ENCODE data around the gene OR6F1. TPM values are rescaled to one million over a fixed set of nuclear protein-coding genes. Genes with fewer than 3 reads are reported as not detected.

The OR6F1 gene
- total RNA-seq, 3 donors from 2014 or later = not detected

GRCh38 chr1:247681288-247681897 is 35.1 kb downstream of the OR6F1 start:
- DNase-seq (no peak), ATAC-seq (no peak)
- Mint-ChIP-seq H3K9me3 (no peaks in the 10 kb centered on the region), H3K36me3 (ENCODE audit: insufficient read depth) (no peaks in the 10 kb centered on the region), H3K4me3 (no peak overlapping the region), H3K4me1 (ENCODE audit: low read depth) (no peaks in the 10 kb centered on the region), H3K27me3 (ENCODE audit: low read depth) (peaks cover 2% of the 10 kb centered on the region)

DNA sequence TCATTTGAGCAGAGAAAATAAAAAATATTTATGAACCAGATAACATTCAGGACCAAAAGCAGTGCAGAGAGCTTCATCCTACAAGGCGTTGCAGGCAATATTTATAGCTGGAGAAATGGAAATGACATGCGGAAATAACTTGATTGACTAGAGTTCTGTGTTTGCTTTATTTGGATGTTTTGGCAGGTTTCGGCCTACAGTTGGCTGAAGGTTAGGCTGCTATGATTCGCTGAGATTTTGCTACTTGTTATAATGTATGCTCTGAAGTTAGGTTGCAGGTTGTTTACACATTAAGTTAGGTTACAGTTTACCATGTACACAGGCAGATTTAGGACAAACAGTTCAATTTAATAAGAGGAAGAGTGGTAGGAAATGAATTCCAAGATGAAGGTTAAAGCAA is 36.3 kb downstream of the OR6F1 start:
- no peak overlapping the region for H3K4me3 Mint-ChIP-seq
- no peaks in the 10 kb centered on the region for H3K36me3 Mint-ChIP-seq (ENCODE audit: insufficient read depth)
- DNase-seq (no peak), ATAC-seq (no peak)
- no peaks in the 10 kb centered on the region for H3K9me3 Mint-ChIP-seq
- H3K27me3 Mint-ChIP-seq (ENCODE audit: low read depth) = no peaks in the 10 kb centered on the region
- H3K4me1 Mint-ChIP-seq (ENCODE audit: low read depth) = no peaks in the 10 kb centered on the region

DNA sequence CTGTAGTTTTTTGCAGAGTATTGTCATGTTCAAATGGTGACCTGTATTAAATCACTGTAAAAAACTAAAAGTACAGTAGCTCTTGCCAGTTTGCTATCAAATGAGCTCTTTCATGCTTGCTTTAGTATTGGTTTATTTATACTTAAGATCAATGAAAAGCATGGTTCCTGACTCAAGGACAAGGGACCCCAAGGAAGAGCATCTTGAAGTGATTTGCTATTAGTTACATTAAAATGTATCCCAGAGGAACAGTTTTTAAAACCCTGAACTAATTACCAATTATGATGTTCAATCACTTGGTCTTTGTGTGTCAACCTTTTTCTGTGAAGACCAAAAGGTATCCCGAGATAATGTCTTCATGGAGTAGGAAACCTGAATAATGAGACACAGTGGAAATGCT is 36.8 kb downstream of the OR6F1 start, which contains the start of gene OR13G1:
OR13G1 (minus strand) TSS at position 101 of the 400 bp plus-strand sequence. CDS start 6,698 bp downstream, outside the sequence.
- Mint-ChIP-seq H3K9me3 (no peaks in the 10 kb centered on the region), H3K4me1 (ENCODE audit: low read depth) (no peaks in the 10 kb centered on the region), H3K27me3 (ENCODE audit: low read depth) (no peaks in the 10 kb centered on the region), H3K36me3 (ENCODE audit: insufficient read depth) (no peaks in the 10 kb centered on the region), H3K4me3 (no peak within 1 kb of the TSS)
- ATAC-seq (no peak), DNase-seq (no peak)

DNA sequence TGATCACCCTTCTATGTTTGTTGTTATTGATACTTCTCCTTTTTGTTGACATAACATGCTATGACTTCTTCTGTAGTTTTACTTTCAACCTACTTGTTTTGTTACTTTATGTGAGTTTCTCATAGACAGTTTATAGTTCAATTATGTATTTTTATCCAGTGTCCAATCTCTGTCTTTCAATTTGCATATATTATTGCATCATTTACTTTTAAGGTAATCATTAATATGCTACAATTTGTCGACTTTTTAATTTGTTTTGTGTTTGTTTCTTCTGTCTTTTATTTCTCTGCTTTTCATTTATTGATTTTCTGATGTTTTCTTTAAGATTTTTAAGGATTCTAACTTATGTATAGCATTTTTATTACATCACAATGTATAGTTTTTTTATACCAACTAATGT is 47.2 kb downstream of the OR6F1 start:
- no peak for DNase-seq
- H3K27me3 Mint-ChIP-seq (ENCODE audit: low read depth) = no peaks in the 10 kb centered on the region
- ATAC-seq = no peak
- H3K36me3 Mint-ChIP-seq (ENCODE audit: insufficient read depth) = no peaks in the 10 kb centered on the region
- H3K4me3 Mint-ChIP-seq = no peak overlapping the region
- H3K4me1 Mint-ChIP-seq (ENCODE audit: low read depth) = no peaks in the 10 kb centered on the region
- peaks cover 6% of the 10 kb centered on the region for H3K9me3 Mint-ChIP-seq

Other genes starting within 250 kb of the OR6F1 start
- not detected for gene OR2C3, start 180.2 kb downstream of the OR6F1 start, total RNA-seq
- 1 to 10 TPM in 1 of 3 donors, under 1 TPM in 2; 0.05 to 2.4 (median 0.37) TPM for gene GCSAML, start 167.5 kb downstream of the OR6F1 start, total RNA-seq
- gene OR2G2, start 128.3 kb downstream of the OR6F1 start, total RNA-seq = not detected
- gene OR2G3, start 111.1 kb downstream of the OR6F1 start, total RNA-seq = not detected
- not detected for gene OR13G1, start 36.9 kb downstream of the OR6F1 start, total RNA-seq
- not detected for gene OR14K1, start 22.0 kb upstream of the OR6F1 start, total RNA-seq
- not detected for gene OR14A2, start 31.5 kb upstream of the OR6F1 start, total RNA-seq
- gene OR1C1, start 43.9 kb upstream of the OR6F1 start, total RNA-seq = not detected
- not detected for gene OR14A16, start 107.5 kb upstream of the OR6F1 start, total RNA-seq
- gene OR11L1, start 125.2 kb upstream of the OR6F1 start, total RNA-seq = not detected
- under 1 TPM; 0.11 to 0.28 (median 0.18) TPM for gene TRIM58, start 140.5 kb upstream of the OR6F1 start, total RNA-seq
- gene OR2W3, start 178.9 kb upstream of the OR6F1 start, total RNA-seq = not detected
- not detected for gene OR2T8, start 203.6 kb upstream of the OR6F1 start, total RNA-seq
- gene OR2AJ1, start 208.2 kb upstream of the OR6F1 start, total RNA-seq = not detected
- not detected for gene OR2L8, start 232.2 kb upstream of the OR6F1 start, total RNA-seq
- gene OR2AK2, start 248.6 kb upstream of the OR6F1 start, total RNA-seq = not detected